ENCODE data around the gene RASSF8.

DNA sequence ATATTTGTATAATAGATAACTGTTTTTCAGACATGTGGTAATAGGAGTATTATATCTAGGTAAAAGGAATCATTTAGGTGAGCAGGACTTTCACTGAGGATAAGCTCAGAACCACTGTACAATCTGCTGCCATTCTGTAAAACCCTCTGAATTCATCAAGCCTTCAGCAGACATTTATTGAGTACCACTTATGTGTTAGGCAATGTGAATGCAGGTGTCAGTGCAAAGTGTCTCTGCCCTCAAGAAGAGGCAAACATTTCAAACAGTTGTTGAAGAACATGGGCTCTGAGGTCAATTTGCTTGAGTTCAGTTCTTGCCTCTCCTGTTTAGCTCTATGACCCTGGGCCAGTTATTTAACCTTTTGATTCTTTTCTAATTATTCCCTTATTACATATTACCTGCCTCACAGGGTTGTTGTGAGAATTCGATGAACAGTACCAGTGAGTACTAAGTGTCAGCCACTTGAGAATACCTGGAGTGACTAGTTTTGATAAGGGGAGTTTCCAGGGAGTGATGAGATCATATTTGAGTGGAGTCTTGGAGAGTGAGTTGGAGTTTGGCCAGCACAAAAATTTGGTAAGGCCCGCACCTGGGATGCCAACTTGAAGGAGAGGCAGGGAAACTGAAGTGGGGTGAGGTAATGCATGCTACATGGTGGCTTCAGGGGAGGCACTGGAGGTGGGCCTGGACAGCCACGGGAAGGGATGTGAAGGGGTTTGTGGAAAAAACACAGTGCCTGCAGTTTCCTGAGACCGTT is 33.7 kb downstream of the RASSF8 start:
- TF ChIP-seq ZNF274 (IDR thresholded peaks at IDR 0.05; ENCODE audit: low read depth, low read length) (no peak), YY1 (IDR thresholded peaks at IDR 0.05; ENCODE audit: insufficient read depth, insufficient read length) (no peak), SUZ12 (IDR thresholded peaks at IDR 0.05; ENCODE audit: extremely low read depth, insufficient read depth, insufficient read length) (no peak)

All from NT2/D1 (cell line).